CD4-positive, alpha-beta T cell treated with Interleukin-4 for 1 hour (primary cell): ENCODE data around the gene TXK.

ENCODE experiments used
- DNase-seq, 2 donors: peaks; one replicate each; pipeline ENCODE4 v3.0.0-alpha.2; 2020 to 2022

The TXK gene

GRCh38 chr4:48133669-48134068, 381 bp downstream of the TXK start:
- DNase-seq: no peak

- no peak for DNase-seq
Observed at GRCh38 chr4:48131736-48132135, 2.3 kb downstream of the TXK start.

- DNase-seq: no peak
Observed at GRCh38 chr4:48130100-48130499, 4.0 kb downstream of the TXK start.

GRCh38 chr4:48129307-48130014, 4.6 kb downstream of the TXK start:
- DNase-seq: peak; percentile 55 to 56

- peak; percentile 70 to 74 for DNase-seq
Observed at GRCh38 chr4:48127682-48128404, 6.2 kb downstream of the TXK start.

- DNase-seq: no peak
Observed at GRCh38 chr4:48127231-48127630, 6.8 kb downstream of the TXK start.

- no peak for DNase-seq
Observed at GRCh38 chr4:48126621-48127020, 7.4 kb downstream of the TXK start.

- no peak for DNase-seq
Observed at GRCh38 chr4:48124870-48125269, 9.2 kb downstream of the TXK start.

- no peak for DNase-seq
Observed at GRCh38 chr4:48122756-48123155, 11.3 kb downstream of the TXK start.

GRCh38 chr4:48121180-48121579, 12.9 kb downstream of the TXK start:
- DNase-seq: no peak

- DNase-seq: no peak
Observed at GRCh38 chr4:48120132-48120531, 13.9 kb downstream of the TXK start.

- no peak for DNase-seq
Observed at GRCh38 chr4:48119646-48120045, 14.4 kb downstream of the TXK start.

- DNase-seq: no peak
Observed at GRCh38 chr4:48118081-48118480, 16.0 kb downstream of the TXK start.

- no peak for DNase-seq
Observed at GRCh38 chr4:48116582-48116981, 17.5 kb downstream of the TXK start.

GRCh38 chr4:48114412-48114811, 19.6 kb downstream of the TXK start:
- no peak for DNase-seq

GRCh38 chr4:48112017-48112667, 21.9 kb downstream of the TXK start:
- DNase-seq: no peak

GRCh38 chr4:48110452-48110978, 23.5 kb downstream of the TXK start:
- no peak for DNase-seq

GRCh38 chr4:48109413-48110263, 24.4 kb downstream of the TXK start:
- peak in 1 of 2 donors; percentile 68 for DNase-seq

GRCh38 chr4:48108309-48109073, 25.6 kb downstream of the TXK start:
- no peak for DNase-seq

- no peak for DNase-seq
Observed at GRCh38 chr4:48105230-48105629, 28.8 kb downstream of the TXK start.

- no peak for DNase-seq
Observed at GRCh38 chr4:48103483-48104139, 30.4 kb downstream of the TXK start.
